Hematopoietic multipotent progenitor cell treated with erythropoietin and hydrocortisone succinate and interleukin-3 and kit ligand, for 15 days (in vitro differentiated cells): Measurements from ENCODE around the gene BCL7A.
"Not testable (repeated sequence)": the region's sequence is repeated elsewhere in the genome, so short reads cannot be mapped to it uniquely, and the experiment has no call there.

ENCODE experiments used
- DNase-seq: peaks from one replicate; pipeline ENCODE4 v3.0.0-alpha.2; 2015; ENCODE audit warnings: low spot score

BCL7A gene

GRCh38 chr12:122021822-122022392 lies at the start of gene BCL7A:
Gene BCL7A (plus strand): TSS chr12:122021884. CDS start chr12:122022092, 208 bp downstream.
- DNase-seq, result peak; percentile 30

- no peak for DNase-seq
These were observed 47.4 kb upstream of the BCL7A start for GRCh38 chr12:121974026-121974985.

GRCh38 chr12:121975021-121975420 lies 46.7 kb upstream of the BCL7A start:
- DNase-seq, result no peak

DNA sequence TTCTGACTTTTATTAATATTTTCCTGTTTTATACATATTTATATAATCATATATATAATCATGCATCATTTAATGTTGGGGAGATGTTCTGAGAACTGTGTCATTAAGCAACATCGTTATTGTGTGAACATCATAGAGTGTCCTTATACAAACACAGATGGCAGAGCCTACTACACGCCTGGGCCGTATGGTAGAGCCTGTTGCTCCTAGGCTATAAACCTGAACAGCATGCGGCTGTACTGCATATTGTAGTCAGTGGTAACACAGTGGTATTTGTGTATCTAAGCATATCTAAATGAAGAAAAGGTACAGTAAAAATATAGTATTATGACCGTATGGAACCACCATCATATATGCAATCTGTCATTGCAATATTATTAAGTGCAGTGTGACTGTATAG lies 44.7 kb upstream of the BCL7A start:
- no peak for DNase-seq

DNA sequence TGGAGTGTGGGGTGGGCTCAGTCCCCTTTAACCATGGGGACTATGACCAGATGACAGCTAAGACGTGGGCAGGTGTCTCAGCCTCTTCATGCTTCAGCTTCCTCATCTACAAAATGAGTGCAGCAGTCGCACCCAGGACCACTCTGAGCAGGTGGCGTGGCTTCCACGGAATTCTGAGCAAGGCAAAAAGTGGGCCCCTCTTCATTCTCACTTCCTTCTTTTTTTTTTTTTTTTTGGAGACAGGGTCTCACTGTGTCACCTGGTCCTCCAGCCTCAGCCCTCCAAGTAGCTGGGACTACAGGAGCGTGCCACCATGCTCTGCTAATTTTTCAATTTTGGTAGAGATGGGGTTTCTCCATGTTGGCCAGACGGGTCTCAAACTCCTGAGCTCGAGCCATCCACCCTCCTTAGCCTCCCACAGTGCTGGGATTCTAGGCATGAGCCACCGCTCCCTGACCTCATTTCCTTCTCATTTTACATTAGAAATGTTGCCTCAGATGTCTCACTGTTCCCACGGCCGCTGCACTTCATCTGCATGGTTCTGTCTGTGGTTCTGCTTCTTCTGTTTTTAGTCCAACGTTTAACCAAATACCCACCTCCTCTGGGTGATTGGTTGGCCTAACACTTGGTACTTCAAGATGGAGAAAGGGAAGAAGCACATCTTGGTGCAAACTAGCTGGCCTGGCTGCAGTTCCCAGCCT lies 41.3 kb upstream of the BCL7A start:
- no peak for DNase-seq

- no peak for DNase-seq
These were observed 40.8 kb upstream of the BCL7A start for GRCh38 chr12:121980892-121981272.

DNA sequence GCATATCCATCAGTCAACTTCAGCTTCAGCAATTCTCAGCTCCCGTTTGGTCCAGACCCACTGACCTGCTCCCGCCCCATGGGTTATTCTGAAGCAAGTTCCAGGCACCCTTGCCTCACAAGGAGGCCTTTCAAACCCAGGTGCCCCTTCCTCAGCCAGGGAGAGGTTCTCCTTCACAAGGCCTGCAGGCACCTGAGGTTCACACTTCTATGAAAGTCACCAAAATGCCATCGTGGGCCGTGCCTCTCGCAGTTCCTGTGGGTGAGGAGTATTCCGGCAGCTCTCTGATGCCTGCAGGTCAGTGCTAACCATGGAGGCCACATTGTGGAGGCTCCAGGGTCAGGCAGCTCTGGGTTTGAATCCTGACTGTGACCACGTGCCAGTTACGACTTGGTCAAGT lies 40.2 kb upstream of the BCL7A start:
- no peak for DNase-seq

GRCh38 chr12:121982950-121983349 lies 38.7 kb upstream of the BCL7A start:
- DNase-seq, result no peak

GRCh38 chr12:121983536-121984210 lies 38.0 kb upstream of the BCL7A start:
- DNase-seq, result no peak

- DNase-seq, result no peak
These were observed 35.0 kb upstream of the BCL7A start for GRCh38 chr12:121986489-121987245.

DNA sequence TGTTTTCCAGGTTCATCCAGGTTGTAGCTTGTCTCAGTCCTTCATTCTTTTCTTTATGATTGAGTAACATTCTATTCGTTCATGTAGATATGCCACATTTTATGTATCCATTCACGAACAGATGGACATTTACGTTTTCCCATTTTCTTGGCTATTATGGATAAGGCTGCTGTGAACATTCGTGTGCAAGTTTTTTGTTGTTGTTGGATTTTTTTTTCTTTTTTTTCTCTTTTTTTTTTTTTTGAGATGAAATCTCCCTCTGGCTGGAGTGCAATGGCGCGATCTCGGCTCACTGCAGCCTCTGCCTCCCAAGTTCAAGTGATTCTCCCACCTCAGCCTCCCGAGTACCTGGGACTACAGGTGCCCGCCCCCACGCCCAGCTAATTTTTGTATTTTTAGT lies 33.2 kb upstream of the BCL7A start:
- DNase-seq, result not testable (repeated sequence)

- DNase-seq, result no peak
These were observed 32.2 kb upstream of the BCL7A start for GRCh38 chr12:121989276-121990113.

- no peak for DNase-seq
These were observed 31.5 kb upstream of the BCL7A start for GRCh38 chr12:121990114-121990647.

DNA sequence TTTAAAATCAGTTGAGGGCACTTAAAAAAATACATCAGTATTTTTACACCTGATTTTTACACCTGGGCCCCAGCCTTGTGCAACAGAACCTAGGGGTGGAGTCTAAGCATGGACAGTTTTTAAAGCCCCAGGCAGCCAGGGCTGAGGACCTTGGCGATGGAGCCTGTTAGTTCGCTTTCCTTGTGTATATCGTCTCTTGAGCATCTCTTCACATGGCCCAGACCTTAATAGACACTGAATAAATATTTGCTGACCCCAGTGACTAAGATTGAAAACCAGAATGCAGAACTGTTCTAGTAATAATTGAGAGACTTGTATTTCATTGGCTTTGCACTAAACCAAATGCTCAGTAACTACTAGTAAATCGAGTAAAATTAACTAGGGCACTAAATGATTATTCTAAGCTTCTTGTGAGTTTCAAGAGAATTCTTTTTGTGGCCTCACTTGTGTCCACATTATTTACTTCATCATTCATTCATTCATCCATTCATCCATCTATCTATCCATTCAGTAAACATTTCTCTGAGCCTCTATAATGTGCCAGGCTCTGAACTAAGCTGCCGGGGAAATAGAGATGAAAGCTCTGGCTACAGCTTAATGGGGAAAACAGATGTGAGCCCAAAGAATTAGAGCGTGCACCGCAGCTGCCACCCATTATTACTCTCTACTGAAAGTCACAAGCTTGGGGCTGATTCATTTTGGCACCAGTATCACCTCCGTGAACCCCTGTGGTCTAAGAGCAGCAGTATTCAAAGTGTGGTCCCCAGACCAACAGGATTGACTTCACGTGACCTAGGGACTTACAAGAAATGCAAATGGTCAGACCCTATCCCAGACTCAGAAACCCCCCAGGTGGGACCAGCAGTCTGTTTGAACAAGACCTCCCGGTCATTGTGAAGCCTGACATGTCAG lies 30.7 kb upstream of the BCL7A start:
- DNase-seq, result no peak

GRCh38 chr12:121992059-121992879 lies 29.4 kb upstream of the BCL7A start:
- DNase-seq, result no peak

- DNase-seq, result no peak
These were observed 25.4 kb upstream of the BCL7A start for GRCh38 chr12:121996050-121996944.

GRCh38 chr12:121996945-121997612 lies 24.6 kb upstream of the BCL7A start:
- DNase-seq, result no peak
